ENCODE data around the gene PLBD2. TPM values are rescaled to one million over a fixed set of nuclear protein-coding genes. Genes with fewer than 3 reads are reported as not detected.

Gene PLBD2
- total RNA-seq, 2 experiments from 2014 or later = 3.4 to 14.4 TPM

GRCh38 chr12:113391145-113391544 lies 32.8 kb downstream of the PLBD2 start:
- no TSS peak for BruUV-seq (replicated peaks)
- H4K20me1 ChIP-seq (ENCODE audit: insufficient read depth, low read length) = no peaks in the 10 kb centered on the region
- TF ChIP-seq EZH2phosphoT487 (IDR thresholded peaks at IDR 0.05; ENCODE audit: borderline replicate concordance, low read depth, low read length) (no peak), CTCF (conservative IDR thresholded peaks at IDR 0.05; ENCODE audit: low read length) (no peak)
- no peak overlapping the region for H3K4me2 ChIP-seq (ENCODE audit: low read length)
- ChIA-PET CTCF (ENCODE audit: unreplicated experiment) (no interaction called here), POLR2A (no interaction called here)
- no peaks in the 10 kb centered on the region for H3K9me3 ChIP-seq (ENCODE audit: low read length)
- no peak overlapping the region for H3K4me3 ChIP-seq (ENCODE audit: low read depth, low read length, poor library complexity, severe bottlenecking)
- H3K27ac ChIP-seq (ENCODE audit: low read depth, low read length, poor library complexity, severe bottlenecking) = no peak overlapping the region
- H3K4me1 ChIP-seq (ENCODE audit: insufficient read depth, low read length, poor library complexity, severe bottlenecking) = no peaks in the 10 kb centered on the region
- H3K9me2 ChIP-seq (ENCODE audit: insufficient read depth, low read length) = no peaks in the 10 kb centered on the region
- H3K79me2 ChIP-seq (ENCODE audit: insufficient read depth, low read depth, low read length) = no peaks in the 10 kb centered on the region
- no peak overlapping the region for H2AFZ ChIP-seq (ENCODE audit: low read length)
- DNase-seq (ENCODE audit: low spot score) = no peak
- intact Hi-C loops (cut with micrococcal nuclease; ENCODE audit: unreplicated experiment) = no loop called here
- peaks cover 8% of the 10 kb centered on the region; the same call in 1 of the 2 replicates for H3K36me3 ChIP-seq (ENCODE audit: insufficient read depth, low read length)

GRCh38 chr12:113391650-113392337 lies 33.4 kb downstream of the PLBD2 start:
- H3K27ac ChIP-seq (ENCODE audit: low read depth, low read length, poor library complexity, severe bottlenecking) = no peak overlapping the region
- no peaks in the 10 kb centered on the region for H3K4me1 ChIP-seq (ENCODE audit: insufficient read depth, low read length, poor library complexity, severe bottlenecking)
- H3K36me3 ChIP-seq (ENCODE audit: insufficient read depth, low read length) = peaks cover 7% of the 10 kb centered on the region; the same call in 1 of the 2 replicates
- H3K4me2 ChIP-seq (ENCODE audit: low read length) = no peak overlapping the region
- H3K9me3 ChIP-seq (ENCODE audit: low read length) = no peaks in the 10 kb centered on the region
- ChIA-PET POLR2A (no interaction called here), CTCF (ENCODE audit: unreplicated experiment) (no interaction called here)
- no peaks in the 10 kb centered on the region for H4K20me1 ChIP-seq (ENCODE audit: insufficient read depth, low read length)
- H3K79me2 ChIP-seq (ENCODE audit: insufficient read depth, low read depth, low read length) = no peaks in the 10 kb centered on the region
- BruUV-seq (replicated peaks) = no TSS peak
- no peak overlapping the region for H3K4me3 ChIP-seq (ENCODE audit: low read depth, low read length, poor library complexity, severe bottlenecking)
- DNase-seq (ENCODE audit: low spot score) = no peak
- intact Hi-C loops (cut with micrococcal nuclease; ENCODE audit: unreplicated experiment) = no loop called here
- no peak overlapping the region for H2AFZ ChIP-seq (ENCODE audit: low read length)
- TF ChIP-seq CTCF (conservative IDR thresholded peaks at IDR 0.05; ENCODE audit: low read length) (no peak), EZH2phosphoT487 (IDR thresholded peaks at IDR 0.05; ENCODE audit: borderline replicate concordance, low read depth, low read length) (no peak)
- H3K9me2 ChIP-seq (ENCODE audit: insufficient read depth, low read length) = no peaks in the 10 kb centered on the region

GRCh38 chr12:113392520-113392919 lies 34.1 kb downstream of the PLBD2 start:
- no TSS peak for BruUV-seq (replicated peaks)
- Histone ChIP-seq H3K27ac (ENCODE audit: low read depth, low read length, poor library complexity, severe bottlenecking) (no peak overlapping the region), H3K9me3 (ENCODE audit: low read length) (no peaks in the 10 kb centered on the region), H3K4me3 (ENCODE audit: low read depth, low read length, poor library complexity, severe bottlenecking) (no peak overlapping the region), H3K79me2 (ENCODE audit: insufficient read depth, low read depth, low read length) (no peaks in the 10 kb centered on the region), H3K4me1 (ENCODE audit: insufficient read depth, low read length, poor library complexity, severe bottlenecking) (peaks cover 2% of the 10 kb centered on the region), H3K9me2 (ENCODE audit: insufficient read depth, low read length) (no peaks in the 10 kb centered on the region), H2AFZ (ENCODE audit: low read length) (no peak overlapping the region), H3K36me3 (ENCODE audit: insufficient read depth, low read length) (peaks cover 3% of the 10 kb centered on the region; the same call in 1 of the 2 replicates), H4K20me1 (ENCODE audit: insufficient read depth, low read length) (no peaks in the 10 kb centered on the region), H3K4me2 (ENCODE audit: low read length) (no peak overlapping the region)
- POLR2A ChIA-PET = no interaction called here
- DNase-seq (ENCODE audit: low spot score) = no peak
- CTCF ChIA-PET (ENCODE audit: unreplicated experiment) = no interaction called here
- TF ChIP-seq EZH2phosphoT487 (IDR thresholded peaks at IDR 0.05; ENCODE audit: borderline replicate concordance, low read depth, low read length) (no peak), CTCF (conservative IDR thresholded peaks at IDR 0.05; ENCODE audit: low read length) (no peak)
- intact Hi-C loops (cut with micrococcal nuclease; ENCODE audit: unreplicated experiment) = no loop called here

All from OCI-LY7 (cell line).